Measurements from ENCODE around the gene CRY2.

CRY2 gene

GRCh38 chr11:45847911-45848316, 639 bp downstream of the CRY2 start:
- peak; percentile 13 to 30 (median 24) for DNase-seq (ENCODE audit: low read depth in 2 of 3, low spot score in 1 of 3)

- no peak for DNase-seq (ENCODE audit: low read depth in 2 of 3, low spot score in 1 of 3)
Measured at GRCh38 chr11:45848654-45849081, 1.4 kb downstream of the CRY2 start.

DNA sequence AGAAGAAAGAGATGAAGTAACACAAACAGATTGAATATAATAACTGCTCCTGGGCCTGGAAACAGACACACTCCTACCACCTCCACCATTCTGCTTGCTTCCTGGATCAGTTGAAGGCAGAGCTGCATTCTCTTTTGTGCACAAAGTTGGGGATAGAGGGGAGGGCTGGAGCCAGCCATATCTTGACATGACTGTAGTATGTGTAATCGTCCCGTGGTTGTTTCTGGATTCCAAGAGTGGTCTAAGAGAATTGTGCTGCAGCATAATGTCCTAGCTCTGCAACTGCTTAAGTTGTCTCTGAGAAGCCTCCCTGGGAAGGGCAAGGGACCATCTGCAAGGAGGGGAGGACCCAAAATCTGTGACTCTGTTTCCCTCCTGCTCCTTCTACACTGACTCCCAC, 3.2 kb downstream of the CRY2 start:
- DNase-seq (ENCODE audit: low read depth in 2 of 3, low spot score in 1 of 3): no peak

DNA sequence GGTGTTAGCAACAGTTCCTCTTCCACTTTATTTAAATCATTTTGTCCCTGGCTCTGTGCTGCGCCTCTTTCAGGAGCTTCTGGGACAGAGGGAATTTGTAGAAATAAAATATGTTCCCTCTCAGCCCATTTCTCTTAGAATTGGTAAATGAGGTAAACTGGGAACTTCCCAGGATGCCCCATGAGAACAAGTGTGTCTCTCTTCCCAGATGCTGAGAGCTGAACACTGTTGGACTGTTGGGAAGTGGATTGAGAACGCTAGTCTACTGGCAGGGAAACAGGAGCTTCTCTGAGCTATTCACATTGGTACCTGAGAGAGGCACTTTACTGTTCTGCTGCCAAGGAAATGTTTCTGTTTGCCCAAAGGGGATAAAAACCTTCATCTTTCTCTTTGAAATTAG, 4.0 kb downstream of the CRY2 start:
- no peak for DNase-seq (ENCODE audit: low read depth in 2 of 3, low spot score in 1 of 3)

DNA sequence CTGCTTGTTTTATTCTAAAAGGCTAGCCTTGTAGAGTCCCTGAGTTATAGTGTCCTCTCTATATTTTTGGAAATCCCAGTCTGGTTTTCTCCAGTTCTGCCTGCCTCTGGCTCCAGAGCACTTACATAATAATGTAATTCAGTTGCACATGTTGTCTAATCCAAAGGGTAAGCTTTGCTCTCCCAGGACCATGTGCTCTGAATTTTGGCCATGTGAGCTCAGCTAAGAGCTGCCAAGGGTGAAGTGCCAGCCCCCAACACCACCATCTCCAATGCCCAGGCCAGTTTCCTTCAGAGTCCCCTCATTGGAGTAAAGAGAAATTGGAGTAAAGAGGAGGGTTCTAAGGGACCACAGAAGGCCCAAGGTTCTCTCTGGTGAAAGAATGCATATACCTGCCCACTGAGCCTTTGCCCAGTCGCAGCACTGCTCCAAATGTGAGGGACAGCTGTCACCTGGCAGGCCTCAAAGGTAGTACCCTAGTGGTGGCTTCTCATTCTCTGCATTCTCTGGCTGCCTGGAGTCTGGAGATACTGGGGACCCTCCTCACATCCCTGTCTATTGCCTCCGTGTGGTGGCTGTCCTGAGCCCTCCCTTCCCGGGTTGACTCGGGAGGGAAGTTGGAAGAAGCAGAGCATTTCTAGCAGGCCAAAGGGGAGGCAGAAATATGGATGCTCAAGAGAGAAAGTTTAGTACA, 4.9 kb downstream of the CRY2 start:
- DNase-seq (ENCODE audit: low read depth in 2 of 3, low spot score in 1 of 3): no peak

DNA sequence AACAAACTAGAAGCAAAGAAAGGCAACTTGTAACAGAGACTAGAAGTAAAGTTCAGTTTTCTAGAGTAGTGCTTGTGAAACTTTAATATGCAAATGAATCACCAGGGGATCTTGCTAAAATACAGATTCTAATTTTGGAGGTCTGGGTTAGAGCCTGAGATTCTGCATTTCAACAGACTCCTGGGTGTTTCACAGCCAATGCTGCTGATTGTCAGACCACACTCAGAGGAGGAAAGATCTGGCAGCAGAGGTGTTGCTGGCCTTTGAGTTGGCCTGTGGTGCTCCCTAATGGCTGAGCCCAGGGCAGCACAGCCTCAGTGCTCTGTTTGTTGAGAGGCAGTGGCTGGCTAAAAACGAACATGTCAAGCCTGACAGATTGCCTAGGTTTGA, 5.4 kb downstream of the CRY2 start:
- no peak for DNase-seq (ENCODE audit: low read depth in 2 of 3, low spot score in 1 of 3)

DNA sequence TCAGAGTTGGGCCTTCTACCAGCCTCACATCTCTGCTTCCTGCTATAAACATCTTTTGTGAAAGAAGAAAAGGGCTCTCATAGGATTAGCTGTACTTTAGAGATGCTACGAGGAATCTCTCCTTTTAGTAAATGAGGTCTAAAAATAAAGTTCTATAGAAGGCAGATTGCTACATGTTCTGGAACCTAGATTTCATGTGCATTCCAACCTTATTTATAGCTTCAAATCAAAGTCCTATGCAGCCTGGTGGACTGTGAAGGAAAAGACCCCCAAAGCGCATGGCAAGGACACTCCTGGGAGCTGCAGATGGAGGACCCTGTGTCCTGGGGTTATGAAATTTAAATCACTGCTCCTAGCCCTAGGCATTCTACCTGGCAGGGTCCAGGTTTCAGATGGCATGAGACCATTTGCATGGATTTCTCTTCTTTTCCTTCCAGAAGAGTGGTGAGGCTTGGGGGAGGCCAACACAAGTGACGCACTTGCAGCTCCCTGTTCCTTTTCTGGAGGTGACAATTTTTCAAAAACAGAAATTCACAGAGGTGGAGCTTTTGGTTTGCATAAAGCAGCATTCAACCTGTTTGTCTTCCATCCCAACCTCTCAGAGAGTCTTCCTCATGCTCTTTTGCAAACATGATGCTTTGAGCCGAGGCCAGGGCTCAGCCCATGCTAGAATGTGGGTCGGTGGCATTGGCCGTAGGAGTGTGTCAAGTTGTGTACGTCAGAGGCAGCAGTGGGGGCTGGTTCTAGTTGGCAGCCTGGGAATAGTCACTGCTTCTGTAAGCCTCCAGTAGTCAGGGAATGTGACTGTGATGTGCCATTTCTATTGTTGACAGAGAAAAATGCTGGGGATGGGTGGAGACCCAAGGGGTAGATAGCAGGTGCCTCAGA, 6.3 kb downstream of the CRY2 start:
- DNase-seq (ENCODE audit: low read depth in 2 of 3, low spot score in 1 of 3): no peak

DNA sequence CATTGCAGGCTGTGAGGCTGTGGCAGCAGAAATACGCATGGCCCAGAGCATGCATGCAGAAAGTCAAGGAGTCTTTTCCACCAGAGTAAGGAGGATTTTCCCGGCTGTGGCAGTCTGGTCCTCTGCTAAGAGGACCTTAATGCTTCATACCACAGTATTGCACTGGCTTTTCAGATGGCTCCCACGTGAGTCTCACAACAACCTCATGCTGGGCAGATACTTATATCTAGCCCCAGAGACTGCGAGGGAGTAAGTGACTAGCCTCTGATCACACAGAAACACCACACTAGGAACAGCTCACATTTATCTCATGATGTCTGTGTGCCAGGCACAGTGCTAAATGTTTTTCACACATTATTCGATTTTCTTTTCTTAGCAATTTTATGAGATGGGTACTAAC, 8.0 kb downstream of the CRY2 start:
- DNase-seq (ENCODE audit: low read depth in 2 of 3, low spot score in 1 of 3): no peak

- no peak for DNase-seq (ENCODE audit: low read depth in 2 of 3, low spot score in 1 of 3)
Measured at GRCh38 chr11:45856044-45856468, 8.8 kb downstream of the CRY2 start.

- no peak for DNase-seq (ENCODE audit: low read depth in 2 of 3, low spot score in 1 of 3)
Measured at GRCh38 chr11:45857961-45858474, 10.7 kb downstream of the CRY2 start.

GRCh38 chr11:45858751-45859398, 11.6 kb downstream of the CRY2 start:
- DNase-seq (ENCODE audit: low read depth in 2 of 3, low spot score in 1 of 3): no peak

GRCh38 chr11:45859661-45860140, 12.4 kb downstream of the CRY2 start:
- DNase-seq (ENCODE audit: low read depth in 2 of 3, low spot score in 1 of 3): no peak

- DNase-seq (ENCODE audit: low read depth in 2 of 3, low spot score in 1 of 3): no peak
Measured at GRCh38 chr11:45860348-45860747, 13.1 kb downstream of the CRY2 start.

GRCh38 chr11:45860764-45861510, 13.7 kb downstream of the CRY2 start:
- no peak for DNase-seq (ENCODE audit: low read depth in 2 of 3, low spot score in 1 of 3)

GRCh38 chr11:45864041-45864440, 16.8 kb downstream of the CRY2 start:
- DNase-seq (ENCODE audit: low read depth in 2 of 3, low spot score in 1 of 3): no peak

DNA sequence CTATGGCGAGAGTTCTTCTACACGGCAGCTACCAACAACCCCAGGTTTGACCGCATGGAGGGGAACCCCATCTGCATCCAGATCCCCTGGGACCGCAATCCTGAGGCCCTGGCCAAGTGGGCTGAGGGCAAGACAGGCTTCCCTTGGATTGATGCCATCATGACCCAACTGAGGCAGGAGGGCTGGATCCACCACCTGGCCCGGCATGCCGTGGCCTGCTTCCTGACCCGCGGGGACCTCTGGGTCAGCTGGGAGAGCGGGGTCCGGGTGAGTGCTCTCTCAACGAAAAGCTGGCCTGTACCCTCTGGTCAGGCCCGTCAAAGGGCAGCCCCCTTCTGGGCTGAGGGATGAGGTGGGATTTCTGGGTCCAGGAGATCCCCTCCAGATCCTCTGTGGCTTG, 22.3 kb downstream of the CRY2 start:
- no peak for DNase-seq (ENCODE audit: low read depth in 2 of 3, low spot score in 1 of 3)

DNA sequence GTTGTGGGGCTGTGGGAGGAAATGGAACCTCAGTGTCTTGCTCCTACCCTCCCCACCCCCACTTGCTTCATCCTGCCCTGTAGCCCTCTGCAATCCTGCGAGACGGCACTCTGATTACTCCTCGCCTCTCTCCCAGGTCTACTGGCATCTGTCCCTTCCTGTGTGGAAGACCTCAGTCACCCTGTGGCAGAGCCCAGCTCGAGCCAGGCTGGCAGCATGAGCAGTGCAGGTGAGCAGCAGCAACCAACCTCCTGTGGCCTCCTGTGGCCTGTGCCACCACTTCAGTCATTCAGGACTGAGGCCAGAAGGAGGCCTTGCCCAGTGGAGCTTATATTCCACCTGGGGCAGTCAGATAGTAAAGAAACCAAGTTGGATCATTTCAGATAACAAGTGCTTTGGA, 23.4 kb downstream of the CRY2 start:
- DNase-seq (ENCODE audit: low read depth in 2 of 3, low spot score in 1 of 3): no peak

DNA sequence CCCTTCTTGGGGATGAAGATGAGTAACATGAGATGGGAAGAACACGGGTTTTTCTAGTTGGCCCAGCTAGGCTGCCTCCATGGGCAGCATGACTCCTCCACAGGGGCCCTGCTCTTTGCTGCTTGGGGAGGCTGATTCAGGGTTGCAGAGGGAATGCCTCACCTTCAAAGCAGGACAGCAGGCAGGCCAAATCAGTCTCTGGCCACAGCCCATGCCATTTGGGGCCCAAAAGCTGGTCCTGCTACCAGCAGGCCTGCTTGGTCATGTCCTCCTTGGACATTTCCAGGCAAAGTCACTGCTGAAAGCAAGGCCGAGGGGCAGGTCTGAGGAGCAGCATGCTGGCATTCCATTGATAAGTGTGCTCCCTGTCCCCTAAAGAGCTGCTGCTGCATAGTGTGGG, 24.4 kb downstream of the CRY2 start:
- no peak for DNase-seq (ENCODE audit: low read depth in 2 of 3, low spot score in 1 of 3)

DNA sequence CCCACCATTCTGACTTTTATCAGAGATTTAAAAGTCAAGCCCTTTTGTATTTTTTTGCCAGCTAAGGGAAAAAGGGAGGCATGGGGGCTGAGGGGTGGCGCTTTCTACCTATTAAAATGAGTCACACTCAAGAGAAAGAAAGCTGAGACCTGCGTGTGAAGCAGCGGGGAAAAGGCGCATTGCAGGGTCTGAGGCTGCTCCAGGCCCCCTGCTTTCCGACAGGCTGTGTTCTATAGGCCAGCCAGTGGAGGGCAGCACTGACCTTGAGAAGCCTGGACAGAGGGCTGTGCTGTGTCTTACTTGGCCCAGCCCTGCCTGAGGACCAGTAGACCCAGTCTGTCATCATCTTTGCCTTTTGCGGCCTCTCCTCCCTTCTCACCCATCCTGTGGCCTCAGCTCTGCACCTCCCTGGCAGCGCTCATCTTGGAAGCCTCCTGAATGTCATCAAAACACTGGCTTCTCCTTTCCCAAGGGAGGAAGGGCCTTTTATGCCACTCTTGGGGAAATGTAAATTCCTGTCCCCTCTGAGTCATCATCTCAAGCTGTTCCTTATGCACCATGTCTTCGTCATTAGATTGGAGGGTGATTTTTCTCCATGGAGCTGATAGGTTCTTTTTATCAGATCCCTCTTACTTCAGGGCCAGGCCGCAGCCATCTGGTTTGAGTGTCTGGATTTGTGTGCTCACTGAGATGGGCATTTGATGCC, 25.5 kb downstream of the CRY2 start:
- peak in 2 of 3 donors; percentile 3 to 8 for DNase-seq (ENCODE audit: low read depth in 2 of 3, low spot score in 1 of 3)

DNA sequence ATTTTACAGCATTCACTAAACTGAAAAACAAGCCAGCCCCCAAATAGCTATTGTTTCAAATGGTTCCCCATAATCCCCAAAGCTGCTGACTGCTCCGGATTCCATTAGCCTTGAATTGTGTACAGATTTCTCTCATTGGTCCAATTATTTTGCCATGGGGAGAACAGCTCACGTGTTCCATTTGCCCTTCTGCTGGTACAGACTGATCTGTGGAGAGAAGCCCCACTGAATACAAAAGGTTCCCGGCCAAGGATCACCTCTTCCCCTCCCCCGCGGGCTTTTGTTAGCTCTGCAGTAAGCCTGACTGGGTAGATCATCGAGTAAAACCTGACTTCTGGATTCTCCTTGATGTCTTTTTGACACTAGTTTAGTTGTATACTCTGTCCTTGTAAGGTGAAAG, 29.1 kb downstream of the CRY2 start:
- no peak for DNase-seq (ENCODE audit: low read depth in 2 of 3, low spot score in 1 of 3)

All from stimulated activated CD4-positive, alpha-beta T cell treated with anti-CD3 and anti-CD28 coated beads, Interleukin-12 subunit alpha, Interleukin-12 subunit beta, amount 100 ng/mL, for 48 hours (primary cell).